ENCODE results near the gene BMPR1A.

The BMPR1A gene

GRCh38 chr10:86763404-86763803, 7.0 kb downstream of the BMPR1A start:
- no peak for DNase-seq (ENCODE audit: low read depth in 3 of 3)

- no peak for DNase-seq (ENCODE audit: low read depth in 3 of 3)
Observed at GRCh38 chr10:86765548-86765947, 9.1 kb downstream of the BMPR1A start.

GRCh38 chr10:86768412-86769062, 12.1 kb downstream of the BMPR1A start:
- DNase-seq (ENCODE audit: low read depth in 3 of 3), result no peak

- DNase-seq (ENCODE audit: low read depth in 3 of 3), result no peak
Observed at GRCh38 chr10:86769991-86770390, 13.6 kb downstream of the BMPR1A start.

- DNase-seq (ENCODE audit: low read depth in 3 of 3), result no peak
Observed at GRCh38 chr10:86770412-86770960, 14.1 kb downstream of the BMPR1A start.

GRCh38 chr10:86773498-86773897, 17.1 kb downstream of the BMPR1A start:
- DNase-seq (ENCODE audit: low read depth in 3 of 3), result no peak

- DNase-seq (ENCODE audit: low read depth in 3 of 3), result no peak
Observed at GRCh38 chr10:86775056-86775869, 18.8 kb downstream of the BMPR1A start.

GRCh38 chr10:86775870-86776180, 19.4 kb downstream of the BMPR1A start:
- DNase-seq (ENCODE audit: low read depth in 3 of 3), result no peak

- DNase-seq (ENCODE audit: low read depth in 3 of 3), result no peak
Observed at GRCh38 chr10:86779220-86780017, 23.0 kb downstream of the BMPR1A start.

GRCh38 chr10:86782701-86783418, 26.4 kb downstream of the BMPR1A start:
- DNase-seq (ENCODE audit: low read depth in 3 of 3), result no peak

- DNase-seq (ENCODE audit: low read depth in 3 of 3), result no peak
Observed at GRCh38 chr10:86785037-86785436, 28.6 kb downstream of the BMPR1A start.

GRCh38 chr10:86785968-86786367, 29.5 kb downstream of the BMPR1A start:
- DNase-seq (ENCODE audit: low read depth in 3 of 3), result no peak

- no peak for DNase-seq (ENCODE audit: low read depth in 3 of 3)
Observed at GRCh38 chr10:86786368-86786767, 29.9 kb downstream of the BMPR1A start.

GRCh38 chr10:86790394-86790793, 34.0 kb downstream of the BMPR1A start:
- DNase-seq (ENCODE audit: low read depth in 3 of 3), result no peak

- no peak for DNase-seq (ENCODE audit: low read depth in 3 of 3)
Observed at GRCh38 chr10:86792461-86793167, 36.2 kb downstream of the BMPR1A start.

GRCh38 chr10:86793696-86794095, 37.3 kb downstream of the BMPR1A start:
- no peak for DNase-seq (ENCODE audit: low read depth in 3 of 3)

- no peak for DNase-seq (ENCODE audit: low read depth in 3 of 3)
Observed at GRCh38 chr10:86795353-86795752, 38.9 kb downstream of the BMPR1A start.

GRCh38 chr10:86798025-86798424, 41.6 kb downstream of the BMPR1A start:
- no peak for DNase-seq (ENCODE audit: low read depth in 3 of 3)

- DNase-seq (ENCODE audit: low read depth in 3 of 3), result no peak
Observed at GRCh38 chr10:86798611-86799010, 42.2 kb downstream of the BMPR1A start.

- no peak for DNase-seq (ENCODE audit: low read depth in 3 of 3)
Observed at GRCh38 chr10:86799188-86799845, 42.9 kb downstream of the BMPR1A start.

- DNase-seq (ENCODE audit: low read depth in 3 of 3), result no peak
Observed at GRCh38 chr10:86801995-86802394, 45.6 kb downstream of the BMPR1A start.

Measured in stimulated activated CD4-positive, alpha-beta T cell treated with anti-CD3 and anti-CD28 coated beads, TNF-alpha, amount 100 ng/mL, for 48 hours (primary cell).